GM18867 (cell line): Measurements from ENCODE around the gene ERRFI1.

Experiments
- ATAC-seq: cut with Tn5 transposase; IDR thresholded peaks from one replicate; pipeline ENCODE4 v1.9.1; 2021; ENCODE audit warnings: mild to moderate bottlenecking, moderate library complexity; ENCODE audit not compliant: unreplicated experiment

Gene ERRFI1

DNA sequence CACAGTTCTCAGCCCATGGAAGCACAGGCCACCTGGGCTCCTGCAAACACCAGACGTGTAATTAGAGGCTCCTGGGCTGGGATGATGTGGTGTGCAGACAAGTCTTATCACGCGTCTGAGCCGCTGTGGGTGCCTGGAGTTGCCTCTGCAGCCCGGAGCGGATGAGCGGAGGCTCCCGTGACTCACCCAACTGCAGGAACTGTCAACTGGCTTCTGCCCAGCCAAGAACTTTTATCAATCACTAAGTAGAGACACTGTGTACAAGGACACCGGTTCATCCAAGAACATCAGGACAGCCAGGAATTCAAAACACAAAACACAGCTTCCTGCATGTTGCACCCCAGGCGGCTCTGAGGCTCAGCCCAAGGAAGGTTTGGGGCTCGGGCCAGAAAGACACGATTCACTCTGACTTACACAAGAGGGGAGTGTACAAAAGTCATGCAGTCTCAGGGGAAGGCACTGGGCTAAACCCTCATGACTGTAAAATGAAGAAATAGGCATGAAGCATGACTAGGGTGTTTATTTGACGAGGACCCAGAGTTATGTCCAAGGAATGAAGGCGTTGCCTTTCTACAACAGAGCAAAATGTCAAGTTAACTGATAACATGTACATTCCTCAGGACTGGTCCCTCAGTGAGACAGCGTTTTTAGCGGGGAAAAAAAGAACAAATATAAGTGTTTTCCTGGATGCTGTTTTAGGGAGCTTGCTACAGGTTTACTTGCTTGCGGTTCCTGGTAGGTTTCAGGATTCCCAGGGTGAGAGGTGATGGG is 21.1 kb downstream of the ERRFI1 start:
- ATAC-seq: no peak

DNA sequence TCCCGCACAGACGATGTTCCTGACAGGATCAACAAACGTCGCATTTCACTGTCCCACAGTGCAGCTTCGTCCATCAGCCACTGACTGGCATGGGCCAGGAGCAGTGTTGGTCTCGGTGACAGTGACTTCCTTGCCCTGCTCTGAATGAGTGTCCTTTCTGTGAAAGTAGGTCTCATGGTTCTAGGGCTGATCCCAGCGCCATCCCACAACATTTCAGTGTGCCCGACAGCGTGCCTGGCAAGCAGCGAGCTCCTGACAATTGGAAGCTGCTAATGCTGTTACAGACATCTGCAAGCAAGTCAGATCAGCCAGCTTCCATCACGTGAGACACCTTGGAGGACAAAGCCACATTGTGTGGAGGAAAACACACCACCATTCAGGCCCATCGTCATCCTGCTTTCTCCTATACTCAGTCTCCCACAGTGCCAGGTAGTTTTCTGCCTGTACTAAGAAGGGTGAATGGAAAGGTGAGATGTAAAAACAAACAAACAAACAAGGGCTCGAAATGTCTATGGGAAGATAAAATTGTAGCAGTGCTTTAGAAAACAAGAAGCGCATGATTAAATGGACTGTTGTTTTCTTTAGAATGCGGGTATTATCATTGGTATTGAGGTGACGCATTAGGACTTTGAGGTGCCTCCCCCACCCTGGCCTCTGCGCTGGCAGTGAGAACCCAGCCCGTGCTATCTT is 21.9 kb downstream of the ERRFI1 start:
- ATAC-seq: no peak

DNA sequence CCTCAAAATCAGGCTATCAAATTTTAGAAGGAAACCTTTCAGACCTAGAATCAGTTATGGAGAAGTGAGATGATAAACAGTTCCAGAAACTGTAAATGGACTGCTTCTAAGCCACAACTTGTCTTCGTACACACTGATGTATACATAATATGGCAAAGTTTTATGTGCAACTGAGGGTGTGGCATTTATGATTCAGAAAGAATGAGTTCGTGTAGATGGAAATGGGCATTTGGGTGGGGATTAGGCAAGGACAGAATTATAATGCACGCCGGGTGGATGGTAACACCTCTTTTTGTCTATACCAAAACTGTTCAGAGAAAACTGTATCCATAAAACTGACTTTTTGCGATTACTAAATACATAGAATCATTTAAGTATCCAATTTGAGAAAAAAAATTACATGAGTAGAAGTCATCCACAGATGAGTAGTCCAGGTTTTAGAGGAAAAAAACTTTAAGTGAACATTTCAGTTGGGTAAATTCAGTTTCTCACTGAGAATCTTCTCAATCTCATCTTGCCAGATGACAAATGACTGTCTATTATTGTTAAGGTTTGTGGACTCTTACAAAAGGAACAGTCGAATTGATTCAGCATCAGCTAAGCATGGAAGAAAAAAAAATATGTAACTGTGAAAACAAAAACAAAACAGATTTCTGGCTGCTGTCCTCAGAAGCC is 22.5 kb downstream of the ERRFI1 start:
- ATAC-seq: no peak

DNA sequence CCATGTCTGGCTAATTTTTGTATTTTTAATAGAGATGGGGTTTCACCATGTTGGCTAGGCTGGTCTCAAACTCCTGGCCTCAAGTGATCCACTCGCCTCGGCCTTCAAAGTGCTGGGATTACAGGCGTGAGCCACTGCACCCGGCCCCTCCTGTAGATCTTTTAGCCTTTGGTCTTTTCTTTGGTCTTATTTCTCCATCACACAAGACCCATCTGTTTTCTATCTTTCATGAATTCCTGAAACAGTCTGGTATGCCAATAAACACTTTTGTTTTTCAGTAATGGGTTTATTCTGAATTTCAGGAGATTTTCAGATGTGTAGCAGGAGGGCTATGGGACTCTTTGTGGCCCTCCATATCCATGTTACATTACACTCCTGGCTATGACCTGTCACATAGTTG is 23.2 kb downstream of the ERRFI1 start:
- ATAC-seq: no peak

DNA sequence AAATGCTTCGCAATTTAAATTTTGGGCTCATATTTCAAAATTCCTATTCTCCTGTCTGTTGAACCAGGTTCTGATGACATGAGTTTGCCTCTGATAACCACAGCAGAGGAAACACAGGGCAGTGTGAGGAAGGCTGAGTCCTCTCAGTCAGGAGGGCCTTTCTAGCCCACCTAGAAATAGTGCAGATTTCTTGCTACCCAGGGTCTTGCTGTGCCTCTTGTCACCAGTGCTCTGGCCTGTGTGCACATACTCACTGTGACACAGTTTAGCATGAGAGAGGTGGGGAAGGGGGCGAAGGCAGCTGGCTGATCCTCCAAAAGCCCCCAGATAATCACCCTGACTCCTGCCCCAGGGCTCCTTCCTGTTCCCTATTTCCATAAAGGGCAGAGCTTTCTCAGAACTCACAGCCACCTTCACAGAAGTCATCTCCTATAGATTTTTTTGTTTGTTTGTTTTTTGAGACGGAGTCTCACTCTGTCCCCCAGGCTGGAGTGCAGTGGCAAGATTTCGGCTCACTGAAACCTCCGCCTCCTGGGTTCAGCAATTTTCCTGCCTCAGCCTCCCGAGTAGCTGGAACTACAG is 23.7 kb downstream of the ERRFI1 start:
- ATAC-seq: no peak

DNA sequence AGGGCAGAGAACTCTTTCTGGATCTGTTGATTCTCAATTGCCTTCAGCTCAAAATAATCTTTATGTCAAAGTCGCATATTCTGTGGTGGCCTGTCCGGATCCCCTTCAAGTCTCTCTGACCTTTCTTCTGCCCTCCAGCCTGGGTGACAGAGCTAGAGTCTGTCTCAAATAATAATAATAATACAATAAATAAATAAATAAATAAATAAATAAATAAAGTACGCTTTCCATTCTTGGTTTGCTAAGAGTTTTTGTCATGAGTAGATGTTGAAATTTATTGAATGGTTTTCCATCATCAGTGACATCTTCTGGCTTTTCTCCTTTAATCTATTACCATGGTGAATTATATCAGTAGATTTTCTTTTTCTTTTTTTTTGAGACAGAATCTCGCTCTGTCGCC is 30.7 kb downstream of the ERRFI1 start:
- no peak for ATAC-seq

DNA sequence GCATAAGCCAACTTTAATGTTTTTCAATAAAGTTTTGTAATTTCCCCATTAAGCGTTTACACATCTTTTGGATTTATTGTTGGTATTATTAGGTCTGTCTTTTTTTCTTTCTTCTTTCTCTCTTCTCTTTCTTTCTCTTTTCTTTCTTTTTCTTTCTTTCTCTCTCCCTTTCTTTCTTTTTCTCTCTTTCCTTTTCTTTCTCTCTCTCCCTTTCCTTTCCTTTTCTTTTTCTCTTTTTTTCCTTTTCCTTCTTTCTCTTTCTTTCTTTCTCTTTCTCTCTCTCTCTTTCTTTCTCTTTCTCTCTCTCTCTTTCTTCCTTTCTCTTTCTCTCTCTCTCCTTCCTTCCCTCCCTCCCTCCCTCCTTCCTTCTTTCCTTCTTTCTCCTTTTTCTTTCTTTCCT is 31.3 kb downstream of the ERRFI1 start:
- no peak for ATAC-seq

DNA sequence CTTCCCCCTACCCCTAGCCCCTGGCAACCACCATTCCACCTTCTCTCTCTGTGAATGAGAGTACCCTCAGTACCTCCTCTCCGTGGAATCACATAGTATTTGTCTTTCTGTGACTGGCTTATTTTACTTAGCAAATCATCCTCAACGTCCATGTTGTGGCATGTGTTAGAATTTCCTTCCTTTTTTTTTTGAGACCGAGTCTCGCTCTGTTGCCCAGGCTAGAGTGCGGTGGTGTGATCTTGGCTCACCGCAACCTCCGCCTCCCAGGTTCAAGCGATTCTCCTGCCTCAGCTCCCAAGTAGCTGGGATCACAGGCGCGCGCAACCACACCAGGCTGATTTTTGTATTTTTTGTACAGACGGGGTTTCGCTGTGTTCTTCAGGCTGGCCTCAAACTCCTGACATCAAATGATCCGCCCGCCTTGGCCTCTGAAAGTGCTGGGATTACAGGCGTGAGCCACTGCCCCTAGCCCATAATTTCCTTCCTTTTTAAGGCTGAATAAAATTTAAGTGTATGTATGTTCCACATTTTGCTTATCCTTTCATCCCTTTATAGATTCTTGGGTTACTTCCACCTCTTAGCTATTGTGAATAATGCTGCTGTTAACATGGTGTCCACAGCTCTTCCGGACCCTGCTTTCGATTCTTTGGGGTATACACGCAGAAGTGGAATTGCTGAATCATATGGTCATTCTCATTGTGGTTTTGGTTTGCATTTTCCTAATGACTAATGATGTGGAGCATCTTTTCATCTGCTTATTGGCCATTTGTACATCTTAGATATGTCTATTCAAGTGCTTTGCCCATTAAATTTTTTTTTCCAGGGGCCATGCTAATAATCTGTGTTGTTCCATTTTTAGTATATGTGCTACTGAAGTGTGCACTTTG is 32.3 kb downstream of the ERRFI1 start:
- peak; percentile 83 for ATAC-seq

DNA sequence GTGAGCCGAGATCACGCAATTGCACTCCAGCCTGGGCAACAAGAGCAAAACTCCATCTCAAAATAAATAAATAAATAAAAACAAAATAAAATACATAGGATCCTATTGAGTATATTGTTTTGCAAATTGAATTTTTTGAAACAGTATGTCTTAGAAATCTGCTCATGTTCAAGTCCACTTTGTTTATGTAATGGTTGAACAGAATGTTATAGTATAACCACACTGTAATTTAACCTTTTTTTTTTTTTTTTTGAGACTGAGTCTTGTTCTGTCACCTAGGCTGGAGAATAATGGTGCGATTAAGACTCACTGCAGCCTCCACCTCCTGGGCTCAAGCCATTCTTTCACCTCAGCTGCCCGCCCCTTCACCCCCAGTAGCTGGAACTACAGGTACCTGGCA is 33.2 kb downstream of the ERRFI1 start:
- ATAC-seq: no peak

DNA sequence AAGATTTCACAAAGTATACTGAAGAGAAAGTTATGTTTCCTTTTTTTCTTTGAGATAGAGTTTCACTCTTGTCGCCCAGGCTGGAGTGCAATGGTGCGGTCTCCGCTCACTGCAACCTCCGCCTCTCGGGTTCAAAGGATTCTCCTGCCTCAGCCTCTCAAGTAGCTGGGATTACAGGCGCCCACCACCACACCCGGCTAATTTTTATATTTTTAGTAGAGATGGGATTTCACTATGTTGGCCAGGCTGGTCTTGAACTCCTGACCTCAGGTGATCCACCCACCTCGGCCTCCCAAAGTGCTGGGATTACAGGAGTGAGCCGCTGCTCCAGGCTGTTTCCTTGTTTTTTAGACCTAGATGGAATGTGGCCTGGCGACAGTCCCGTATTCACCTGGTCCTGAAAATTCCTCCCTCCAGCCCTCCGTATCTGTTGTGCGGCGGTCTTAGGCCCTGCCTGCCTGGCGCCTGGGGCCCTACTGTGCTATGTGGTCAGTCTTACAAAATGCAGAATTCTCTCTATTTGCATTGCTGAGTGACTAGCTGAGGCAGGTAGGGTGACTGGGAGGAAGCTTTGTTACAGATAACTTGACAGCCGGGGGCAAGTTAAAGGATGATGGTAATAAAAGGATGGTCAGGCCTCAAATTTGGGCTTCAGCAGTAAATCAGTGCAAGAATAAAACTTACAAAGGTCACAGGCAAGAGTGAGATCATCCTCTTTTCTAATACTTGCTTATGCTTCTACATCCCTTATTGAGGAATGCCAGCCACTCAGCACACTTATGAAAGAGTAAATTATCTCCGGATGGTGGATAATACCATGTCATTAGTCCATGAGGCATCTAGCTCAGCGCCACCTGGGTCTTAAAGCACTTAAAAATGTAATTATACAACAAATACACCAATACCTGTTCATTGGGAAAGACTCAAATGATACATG is 34.3 kb downstream of the ERRFI1 start:
- no peak for ATAC-seq

DNA sequence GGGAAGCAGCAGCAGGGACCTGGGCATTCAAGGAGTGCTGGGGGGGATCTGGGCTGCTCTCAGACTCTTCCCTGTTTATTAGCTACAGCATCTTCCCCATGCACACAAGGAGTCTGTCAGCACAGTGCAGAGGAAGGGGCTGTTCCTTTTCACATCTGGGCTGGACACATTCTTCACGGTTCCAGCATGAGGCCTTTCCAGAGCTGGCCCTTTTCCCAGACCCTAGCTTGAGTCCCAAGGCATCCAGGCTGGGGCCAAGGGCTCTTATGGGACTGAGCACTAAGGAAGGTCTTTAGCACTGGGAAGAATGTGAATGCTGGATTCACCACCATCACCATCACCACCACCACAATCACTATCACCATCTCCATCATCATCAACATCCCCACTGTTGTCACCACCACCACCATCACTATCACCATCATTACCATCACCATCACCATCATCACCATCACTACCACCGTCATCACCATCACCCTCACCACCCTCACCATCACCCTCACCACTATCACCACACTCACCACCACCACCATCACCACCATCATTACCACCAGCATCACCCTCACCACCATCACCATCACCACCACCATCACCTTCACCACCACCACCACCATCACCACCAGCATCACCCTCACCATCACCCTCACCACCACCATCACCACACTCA is 36.2 kb downstream of the ERRFI1 start:
- ATAC-seq: no peak

DNA sequence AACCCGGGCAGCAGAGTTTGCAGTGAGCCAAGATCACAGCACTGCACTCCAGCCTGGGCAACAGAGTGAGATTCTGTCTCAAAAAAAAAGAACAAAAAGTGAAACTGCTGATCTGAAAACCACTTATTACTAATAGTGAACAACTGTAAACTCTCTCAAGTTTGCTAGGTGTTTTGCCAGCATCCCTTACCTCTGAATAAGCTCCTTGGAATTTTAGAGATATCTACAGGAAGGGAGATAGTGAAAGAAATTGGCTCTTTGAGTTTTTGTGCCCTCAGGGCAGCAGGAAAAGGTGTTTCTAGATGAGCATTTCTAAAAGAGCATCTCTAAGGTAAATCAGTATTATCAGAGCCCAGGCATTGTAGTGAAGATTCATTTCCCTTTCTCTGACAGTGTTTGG is 37.5 kb downstream of the ERRFI1 start:
- no peak for ATAC-seq

DNA sequence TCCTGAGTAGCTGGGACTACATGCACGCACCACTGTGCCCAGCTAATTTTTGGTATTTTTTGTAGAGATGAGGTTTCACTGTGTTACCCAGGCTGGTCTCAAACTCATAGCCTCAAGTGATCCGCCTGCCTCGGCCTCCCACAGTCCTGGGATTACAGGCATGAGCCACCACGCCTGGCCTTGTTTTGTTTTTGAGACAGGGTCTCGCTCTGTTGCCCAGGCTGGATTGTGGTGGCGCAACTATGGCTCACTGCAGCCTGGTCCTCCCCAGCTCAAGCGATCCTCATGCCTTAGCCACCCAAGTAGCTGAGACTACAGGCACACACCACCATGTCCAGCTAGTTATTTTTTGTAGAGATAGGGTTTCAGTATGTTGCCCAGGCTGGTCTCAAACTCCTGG is 38.6 kb downstream of the ERRFI1 start:
- ATAC-seq: no peak

DNA sequence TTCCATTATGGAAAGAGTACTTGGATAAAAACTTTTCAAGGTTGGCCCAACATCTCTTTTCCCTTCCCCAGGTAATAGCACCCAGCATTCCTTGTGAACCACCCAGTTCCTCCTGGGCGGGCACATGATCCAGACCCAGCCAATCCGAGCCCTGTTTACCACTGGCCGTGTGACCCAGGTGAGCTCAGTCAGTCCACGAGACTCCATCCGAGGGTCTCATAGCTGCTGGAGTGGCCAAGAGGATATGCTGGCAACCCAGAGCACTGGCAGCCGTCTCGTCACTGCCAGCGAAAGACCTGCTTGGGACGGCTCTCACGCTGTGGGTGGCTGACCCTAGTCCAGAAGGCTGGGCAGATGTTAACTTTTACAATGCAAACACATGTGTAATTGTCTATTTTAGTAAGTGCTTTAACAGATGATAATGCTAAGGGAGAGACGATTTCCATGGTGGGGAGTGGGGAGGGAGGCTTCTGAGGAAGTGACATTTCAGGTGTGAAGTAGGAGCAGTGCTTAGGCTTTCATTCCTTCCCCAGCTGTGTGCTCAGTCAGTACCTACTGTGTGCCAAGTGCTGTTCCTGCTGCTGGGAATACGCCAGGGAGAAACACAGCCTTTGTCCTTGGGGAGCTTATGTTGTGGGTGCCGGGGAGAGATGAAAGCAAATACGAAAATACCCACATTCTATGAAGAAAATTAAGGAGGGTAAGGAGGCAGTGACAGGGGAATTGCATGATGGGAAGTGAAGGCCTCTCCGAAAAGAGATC is 40.1 kb downstream of the ERRFI1 start:
- ATAC-seq: no peak

DNA sequence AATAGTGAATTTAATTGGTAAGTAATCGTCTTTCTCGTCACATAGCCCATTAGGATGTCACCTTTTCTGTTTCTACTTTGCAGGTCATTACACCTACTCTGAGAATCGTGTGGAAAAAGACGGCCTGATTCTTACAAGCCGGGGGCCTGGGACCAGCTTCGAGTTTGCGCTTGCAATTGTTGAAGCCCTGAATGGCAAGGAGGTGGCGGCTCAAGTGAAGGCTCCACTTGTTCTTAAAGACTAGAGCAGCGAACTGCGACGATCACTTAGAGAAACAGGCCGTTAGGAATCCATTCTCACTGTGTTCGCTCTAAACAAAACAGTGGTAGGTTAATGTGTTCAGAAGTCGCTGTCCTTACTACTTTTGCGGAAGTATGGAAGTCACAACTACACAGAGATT is 41.3 kb downstream of the ERRFI1 start:
- no peak for ATAC-seq

DNA sequence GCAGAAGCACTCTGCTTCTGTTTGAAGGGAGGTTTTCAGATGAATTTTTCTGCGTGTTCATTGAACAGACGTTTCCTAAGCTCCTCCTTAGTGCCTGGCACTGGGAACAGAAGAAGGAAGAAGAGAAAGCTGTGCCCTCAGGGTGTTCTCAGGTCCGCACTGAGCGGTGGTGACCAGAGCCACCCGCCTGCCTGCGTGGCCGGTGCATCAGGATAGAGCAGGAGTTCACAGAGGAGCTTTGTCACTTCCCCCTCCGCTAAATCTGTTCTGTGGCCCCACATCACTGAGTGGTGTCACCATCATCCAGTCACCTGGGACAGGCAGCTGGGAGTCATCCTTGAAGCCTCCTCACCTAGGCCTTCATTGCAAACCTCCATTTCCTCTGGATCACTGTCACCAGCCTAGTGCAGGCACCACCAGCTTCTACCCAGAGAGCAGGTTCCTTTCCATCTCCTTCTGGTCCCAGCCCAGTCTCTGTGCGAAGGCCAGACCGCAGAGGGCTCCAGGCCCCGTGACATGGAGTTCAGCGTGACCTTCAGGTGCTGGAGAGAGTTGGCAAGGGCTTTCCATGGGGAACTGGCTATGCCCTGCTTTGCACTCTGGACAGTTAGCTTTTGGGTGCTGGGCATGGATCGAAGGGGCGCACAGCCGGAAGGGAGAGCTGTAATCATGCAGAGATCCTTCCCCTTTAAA is 42.9 kb downstream of the ERRFI1 start:
- no peak for ATAC-seq

DNA sequence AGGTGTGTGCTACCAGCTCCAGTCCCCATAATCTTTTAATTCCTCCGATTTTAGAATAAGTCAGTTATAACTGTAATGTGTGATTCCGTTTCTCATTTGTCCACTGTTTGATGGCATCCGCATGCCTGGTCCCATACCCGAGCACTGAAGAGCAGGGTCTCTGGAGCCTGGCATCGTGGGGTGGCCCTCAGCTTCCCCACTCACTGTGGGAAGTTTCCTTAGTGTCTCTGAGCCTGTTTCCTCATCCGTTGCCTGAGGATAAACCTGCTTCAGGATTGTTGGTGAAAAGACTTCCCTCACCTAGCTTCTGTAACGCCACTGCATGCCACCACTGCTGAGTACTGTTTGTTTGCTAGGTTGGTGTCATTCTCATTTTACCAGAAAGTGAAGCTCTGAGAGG is 45.1 kb downstream of the ERRFI1 start:
- ATAC-seq: no peak
